Measurements from ENCODE around the gene ITGA5.

ITGA5 gene

DNA sequence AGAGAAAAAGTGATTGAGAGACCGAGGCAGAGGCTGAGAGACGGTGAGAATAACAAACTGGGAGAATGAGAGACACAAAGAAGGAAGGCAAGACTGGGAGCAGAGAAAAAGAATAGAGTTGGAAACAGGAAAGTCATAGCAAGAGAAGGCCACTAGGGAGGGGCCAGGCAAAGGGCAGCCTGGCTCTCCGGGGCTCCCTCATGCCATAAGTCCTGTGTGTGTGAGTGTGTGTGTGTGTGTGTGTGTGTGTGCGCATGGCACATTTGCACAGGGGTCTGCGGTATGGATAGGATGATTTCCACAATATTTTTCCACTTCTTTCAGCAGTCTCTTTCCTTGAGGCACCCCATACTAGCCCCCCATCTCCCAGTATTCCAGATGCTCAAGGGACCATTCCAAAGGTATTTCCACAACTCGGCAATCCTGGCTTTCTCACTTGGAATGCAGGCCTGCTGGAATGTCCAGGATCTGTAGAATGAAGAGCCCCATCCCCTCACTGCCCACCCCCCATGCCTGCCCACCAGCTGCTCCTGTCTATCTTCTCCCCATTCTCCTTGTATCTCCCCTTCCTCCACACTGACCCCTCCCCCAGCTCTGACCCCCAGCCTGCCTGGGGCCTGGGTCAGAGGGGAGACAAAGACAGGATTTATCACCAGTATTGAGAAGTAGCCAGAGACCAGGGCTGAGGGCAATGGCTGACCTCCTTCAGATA lies 63.8 kb downstream of the ITGA5 start:
- peak overlapping the region; percentile 91 for H3K27ac ChIP-seq

DNA sequence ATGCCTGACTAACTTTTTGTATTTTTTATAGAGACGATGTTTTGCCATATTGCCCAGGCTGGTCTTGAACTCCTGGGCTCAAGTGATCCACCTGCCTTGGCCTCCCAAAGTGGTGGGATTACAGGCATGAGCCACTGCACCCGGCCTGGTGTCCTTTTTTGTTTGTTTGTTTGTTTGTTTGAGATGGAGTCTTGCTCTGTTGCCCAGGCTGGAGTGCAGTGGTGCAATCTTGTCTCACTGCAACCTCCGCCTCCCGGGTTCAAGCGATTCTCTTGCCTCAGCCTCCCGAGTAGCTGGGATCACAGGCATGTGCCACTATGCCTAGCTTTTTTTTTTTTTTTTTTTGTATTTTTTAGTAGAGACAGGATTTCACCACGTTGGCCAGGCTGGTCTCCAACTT lies 64.8 kb downstream of the ITGA5 start:
- H3K27ac ChIP-seq = peak overlapping the region; percentile 36; the same call in 1 of the 2 replicates

More for the DNA sequence above, 63.8 kb downstream of the ITGA5 start:
- TF ChIP-seq CTCF (IDR thresholded peaks at IDR 0.05) (no peak), ZFX (IDR thresholded peaks at IDR 0.05; ENCODE audit: borderline replicate concordance) (no peak)

GRCh38 chr12:54352891-54353874 lies 65.9 kb downstream of the ITGA5 start:
- peak overlapping the region; percentile 36 for H3K27ac ChIP-seq
- no peak for TF ChIP-seq ZFX (IDR thresholded peaks at IDR 0.05; ENCODE audit: borderline replicate concordance)
- no peak for TF ChIP-seq CTCF (IDR thresholded peaks at IDR 0.05)

GRCh38 chr12:54352022-54352531 lies 67.0 kb downstream of the ITGA5 start:
- H3K27ac ChIP-seq = peak overlapping the region; percentile 36; the same call in 1 of the 2 replicates
- TF ChIP-seq CTCF (IDR thresholded peaks at IDR 0.05) (no peak), ZFX (IDR thresholded peaks at IDR 0.05; ENCODE audit: borderline replicate concordance) (no peak)

DNA sequence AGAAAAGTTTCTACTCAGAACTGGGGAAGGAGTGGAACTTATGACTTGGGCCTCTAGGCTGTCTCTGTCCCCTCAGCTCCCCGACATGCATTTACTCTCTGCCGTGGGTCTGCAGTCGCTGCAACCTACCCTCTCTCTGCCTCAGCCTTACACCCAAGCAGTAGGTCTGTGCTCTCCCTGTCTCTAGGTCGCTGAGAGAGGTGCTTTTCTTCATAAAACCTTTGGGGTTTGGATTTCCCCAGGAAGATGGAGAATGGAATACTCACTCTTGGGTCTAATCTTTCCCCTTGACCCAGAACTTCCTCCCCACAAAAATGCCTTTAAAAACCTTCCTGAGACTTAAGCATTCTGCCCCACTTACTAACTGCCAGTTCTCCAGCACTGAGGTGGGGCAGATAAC lies 67.7 kb downstream of the ITGA5 start:
- H3K27ac ChIP-seq = no peak overlapping the region
- no peak for TF ChIP-seq ZFX (IDR thresholded peaks at IDR 0.05; ENCODE audit: borderline replicate concordance)
- TF ChIP-seq CTCF (IDR thresholded peaks at IDR 0.05) = no peak

GRCh38 chr12:54350743-54351142 lies 68.3 kb downstream of the ITGA5 start:
- TF ChIP-seq CTCF (IDR thresholded peaks at IDR 0.05) = no peak
- no peak for TF ChIP-seq ZFX (IDR thresholded peaks at IDR 0.05; ENCODE audit: borderline replicate concordance)

DNA sequence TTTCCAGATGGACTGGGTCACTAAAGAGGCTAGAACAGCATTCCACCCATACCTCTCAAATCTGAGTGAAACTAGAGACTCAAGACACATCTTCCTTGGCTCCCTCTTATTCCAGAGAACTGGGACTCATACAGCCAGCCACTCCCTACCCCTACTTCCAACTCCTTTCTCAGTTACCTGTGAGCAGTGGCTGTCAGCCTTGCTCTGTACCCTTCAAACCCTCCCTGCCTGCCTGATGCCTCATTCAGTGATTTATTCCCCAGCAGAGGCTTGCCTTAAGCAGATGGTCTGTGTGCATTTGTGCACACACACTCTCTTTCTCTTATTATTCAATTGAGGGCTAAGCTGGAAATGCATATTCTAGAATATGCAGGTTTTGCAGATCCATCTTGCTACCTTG lies 69.4 kb downstream of the ITGA5 start:
- H3K27ac ChIP-seq = no peak overlapping the region
- TF ChIP-seq CTCF (IDR thresholded peaks at IDR 0.05) (no peak), ZFX (IDR thresholded peaks at IDR 0.05; ENCODE audit: borderline replicate concordance) (no peak)

More at GRCh38 chr12:54350743-54351142, 68.3 kb downstream of the ITGA5 start:
- H3K27ac ChIP-seq = peak overlapping the region; percentile 2; the same call in 1 of the 2 replicates
